Melanocyte of skin (primary cell): ENCODE measurements around the gene RHBDL1. TPM values are rescaled to one million over a fixed set of nuclear protein-coding genes. Genes with fewer than 3 reads are reported as not detected.

Experiments
- total RNA-seq, 2 donors: library from RNA; depleted of rRNA; stranded (reverse); fragments of >200 nt; gene quantifications; 2 replicates each; pipeline ENCODE4 v1.2.3, GENCODE V29; 2012

Gene RHBDL1
- total RNA-seq, 2 donors, result 0.33 to 0.69 TPM

Other genes with a start within 250 kb of the RHBDL1 start
- gene CAPN15, start 148.0 kb upstream of the RHBDL1 start, total RNA-seq, result 10 to 100 TPM; 35.4 to 47.3 TPM
- gene PRR35, start 115.3 kb upstream of the RHBDL1 start, total RNA-seq, result not detected
- gene NHLRC4, start 108.7 kb upstream of the RHBDL1 start, total RNA-seq, result 1 to 10 TPM; 2.0 to 2.4 TPM
- 10 to 100 TPM; 36.8 to 38.3 TPM for gene PIGQ, start 105.7 kb upstream of the RHBDL1 start, total RNA-seq
- gene RAB40C, start 85.6 kb upstream of the RHBDL1 start, total RNA-seq, result 1 to 10 TPM; 7.0 to 7.2 TPM
- under 1 TPM; under 0.01 to 0.34 TPM for gene WFIKKN1, start 44.7 kb upstream of the RHBDL1 start, total RNA-seq
- gene METTL26, start 39.4 kb upstream of the RHBDL1 start, total RNA-seq, result 10 to 100 TPM; 51.6 to 57.3 TPM
- gene MCRIP2, start 33.8 kb upstream of the RHBDL1 start, total RNA-seq, result 10 to 100 TPM; 21.7 to 36.0 TPM
- 10 to 100 TPM; 12.4 to 16.7 TPM for gene WDR90, start 26.3 kb upstream of the RHBDL1 start, total RNA-seq
- 10 to 100 TPM; 39.9 to 51.0 TPM for gene RHOT2, start 7.5 kb upstream of the RHBDL1 start, total RNA-seq
- gene STUB1, start 4.7 kb downstream of the RHBDL1 start, total RNA-seq, result 100 to 1,000 TPM; 124 to 153 TPM
- gene JMJD8, start 8.7 kb downstream of the RHBDL1 start, total RNA-seq, result 10 to 100 TPM; 35.4 to 36.3 TPM
- 10 to 100 TPM in 1 of 2 donors, 1 to 10 TPM in 1; 9.6 to 10.3 TPM for gene WDR24, start 14.7 kb downstream of the RHBDL1 start, total RNA-seq
- gene FBXL16, start 30.1 kb downstream of the RHBDL1 start, total RNA-seq, result under 1 TPM in 1 of 2 donors, not detected in 1; under 0.01 TPM
- 10 to 100 TPM; 54.0 to 93.6 TPM for gene METRN, start 39.4 kb downstream of the RHBDL1 start, total RNA-seq
- 10 to 100 TPM; 23.4 to 28.0 TPM for gene ANTKMT, start 45.5 kb downstream of the RHBDL1 start, total RNA-seq
- gene CCDC78, start 50.8 kb downstream of the RHBDL1 start, total RNA-seq, result 1 to 10 TPM; 3.1 to 6.0 TPM
- gene HAGHL, start 51.4 kb downstream of the RHBDL1 start, total RNA-seq, result 10 to 100 TPM; 31.3 to 34.3 TPM
- gene CIAO3, start 65.3 kb downstream of the RHBDL1 start, total RNA-seq, result 10 to 100 TPM; 33.4 to 40.0 TPM
- not detected for gene MSLN, start 85.1 kb downstream of the RHBDL1 start, total RNA-seq
- 10 to 100 TPM; 34.8 to 41.6 TPM for gene RPUSD1, start 112.7 kb downstream of the RHBDL1 start, total RNA-seq
- 10 to 100 TPM; 18.6 to 31.6 TPM for gene CHTF18, start 112.9 kb downstream of the RHBDL1 start, total RNA-seq
- not detected for gene GNG13, start 125.1 kb downstream of the RHBDL1 start, total RNA-seq